NCI-H1417 treated with DMSO at 0.1 percent for 48 hours (cell line): ENCODE data around the gene MEPE.
"Not testable (repeated sequence)": the region's sequence is repeated elsewhere in the genome, so short reads cannot be mapped to it uniquely, and the experiment has no call there.

Experiments used
- DNase-seq: peaks from one replicate; lab custom pipeline; 2025; lab: John Stamatoyannopoulos, UW

The MEPE gene

DNA sequence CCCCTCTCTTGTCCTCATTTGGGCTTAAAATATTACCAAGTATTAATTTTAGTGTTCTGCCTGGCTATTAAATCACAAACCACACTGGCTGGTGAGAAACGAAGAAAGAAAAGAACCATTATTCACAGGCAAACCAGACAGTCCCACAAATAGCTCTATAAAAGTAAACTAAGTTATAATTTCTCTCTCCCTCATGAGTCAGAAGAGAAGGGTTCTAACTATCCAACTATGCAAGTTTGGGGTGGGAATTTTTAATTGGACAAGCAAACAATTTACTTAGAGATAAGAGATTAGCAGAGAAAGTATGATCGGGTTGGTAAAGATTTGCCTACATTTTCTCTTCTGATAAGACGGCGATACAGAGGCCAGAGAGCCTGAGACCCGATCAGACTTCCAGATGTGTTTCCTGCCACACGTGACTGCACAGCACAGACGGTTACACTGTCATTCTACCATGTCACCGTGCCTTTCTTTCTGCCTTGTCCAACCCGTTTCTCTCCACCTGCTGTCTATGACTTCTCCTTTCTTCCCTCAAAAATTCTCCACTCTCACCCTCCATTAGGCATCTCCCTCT, 52.3 kb downstream of the MEPE start:
- no peak for DNase-seq

DNA sequence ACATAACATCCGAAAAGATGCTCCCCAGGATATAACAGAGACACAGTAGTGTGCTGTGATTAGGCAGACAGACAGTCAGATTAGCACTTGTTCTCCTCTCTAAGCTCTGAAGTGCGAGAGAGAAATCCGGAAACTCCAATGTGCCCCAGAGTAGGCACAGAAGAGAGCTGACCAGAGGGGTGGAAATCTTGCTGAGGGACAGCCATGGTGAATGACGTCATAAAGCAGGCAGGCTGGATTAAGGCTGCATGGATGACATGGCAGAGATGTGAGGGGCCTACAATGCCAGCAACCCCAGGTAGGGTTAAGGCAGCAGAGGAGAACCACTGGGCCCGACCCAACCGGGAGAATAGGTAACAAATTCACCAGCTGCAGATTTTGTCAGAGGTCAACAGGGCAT, 53.3 kb downstream of the MEPE start:
- DNase-seq: no peak

DNA sequence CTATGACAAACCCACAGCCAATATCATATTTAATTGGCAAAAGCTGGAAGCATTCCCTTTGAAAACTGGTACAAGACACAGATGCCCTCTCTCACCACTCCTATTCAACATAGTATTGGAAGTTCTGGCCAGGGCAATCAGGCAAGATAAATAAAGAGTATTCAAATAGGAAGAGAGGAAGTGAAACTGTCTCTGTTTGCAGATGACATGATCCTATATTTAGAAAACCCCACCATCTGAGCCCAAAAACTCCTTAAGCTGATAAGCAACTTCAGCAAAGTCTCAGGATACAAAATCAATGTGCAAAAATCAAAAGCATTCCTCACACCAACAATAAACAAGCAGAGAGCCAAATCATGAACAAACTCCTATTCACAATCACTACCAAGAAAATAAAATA, 58.0 kb downstream of the MEPE start:
- DNase-seq: not testable (repeated sequence)

GRCh38 chr4:87895964-87896621, 63.3 kb downstream of the MEPE start:
- no peak for DNase-seq
